HepG2 (cell line): Measurements from ENCODE around the gene TEDC1. TPM values are rescaled to one million over a fixed set of nuclear protein-coding genes. Genes with fewer than 3 reads are reported as not detected.

ENCODE experiments used
- ATAC-seq: fragments of 200-7000 bp; cut with Tn5 transposase; 3 replicates; pipeline ENCODE4 v1.9.1; 2020; ENCODE audit warnings: mild to moderate bottlenecking, moderate library complexity
- BruUV-seq: library from RNA; stranded (reverse); fragments of 400-500 nt; replicated peaks from 2 replicates; lab custom pipeline; 2021; lab: Mats Ljungman, UMichigan
- CTCF ChIA-PET: fragments of 300-600 bp; formaldehyde crosslinking; extraction: SDS; loops from one replicate; lab custom pipeline; 2021; ENCODE audit warnings: low total read pairs, inconsistent platforms, low intra/inter-chr PET ratio; lab: Yijun Ruan, JAX
- POLR2A ChIA-PET: fragments of 350-600 bp; sonication (Branson Sonifier 250); formaldehyde crosslinking; loops from one replicate; lab custom pipeline; 2020; ENCODE audit warnings: antibody characterized with exemption, inconsistent platforms; lab: Yijun Ruan, JAX
- DNase-seq: peaks from one replicate; pipeline ENCODE4 v3.0.0-alpha.2; 2015; ENCODE audit warnings: low spot score
- FAIRE-seq: peaks from 3 replicates; lab custom pipeline; 2011; peaks lifted over from hg19 to GRCh38; lab: Jason Lieb, UNC
- H2AFZ ChIP-seq: one replicate; pipeline ENCODE4 v1.6.1; 2011; ENCODE audit warnings: low read length, inconsistent platforms
- H3K27ac ChIP-seq: fragments of 300-600 bp; 3 replicates; pipeline ENCODE4 v1.8.0; 2011; ENCODE audit warnings: mixed run types, mild to moderate bottlenecking, mixed read lengths, low read length, inconsistent platforms; ENCODE audit not compliant: insufficient read depth; ENCODE audit errors: extremely low read length
- H3K27me3 ChIP-seq, 2 experiments: fragments of 200-600 bp in 1 of 2; 2 replicates in 1 of 2; 3 replicates in 1 of 2; pipeline versions ENCODE4 v1.6.0 to v1.8.0; 2011; ENCODE audit warnings: low read length in 2 of 2, mild to moderate bottlenecking in 2 of 2, moderate library complexity in 2 of 2, inconsistent platforms in 1 of 2; ENCODE audit not compliant: insufficient read depth in 2 of 2, control insufficient read depth in 1 of 2
- H3K36me3 ChIP-seq, 2 experiments: fragments of 200-600 bp in 1 of 2; replicated peaks in 1 of 2; 2 replicates in 1 of 2; 3 replicates in 1 of 2; pipeline versions ENCODE4 v1.5.1 to v1.8.0; 2011; ENCODE audit warnings: low read length in 2 of 2, inconsistent platforms in 1 of 2; ENCODE audit not compliant: insufficient read depth in 2 of 2, control insufficient read depth in 1 of 2
- H3K4me1 ChIP-seq: 2 replicates; pipeline ENCODE4 v1.5.1; 2012; ENCODE audit warnings: low read length, inconsistent platforms; ENCODE audit not compliant: insufficient read depth
- H3K4me2 ChIP-seq: 2 replicates; pipeline ENCODE4 v1.6.0; 2011; ENCODE audit warnings: low read depth, low read length, inconsistent platforms
- H3K4me3 ChIP-seq, 3 experiments: fragments of 200-600 bp in 1 of 3; sonication (generic), shearing (Covaris generic) in 1 of 3; replicated peaks in 1 of 3; 2 replicates each; pipeline ENCODE4 v1.5.1; 2011 to 2016; ENCODE audit warnings: low read length in 3 of 3, inconsistent platforms in 2 of 3, low read depth in 2 of 3, mild to moderate bottlenecking in 2 of 3, control low read depth in 1 of 3, mixed read lengths in 1 of 3; ENCODE audit not compliant: insufficient read depth in 1 of 3
- H3K79me2 ChIP-seq: one replicate; pipeline ENCODE4 v1.6.1; 2011; ENCODE audit warnings: low read length, inconsistent platforms; ENCODE audit not compliant: insufficient read depth
- H3K9ac ChIP-seq: 2 replicates; pipeline ENCODE4 v1.6.0; 2011; ENCODE audit warnings: mild to moderate bottlenecking, low read depth, low read length, inconsistent platforms; ENCODE audit not compliant: insufficient read depth
- H3K9me3 ChIP-seq: 2 replicates; pipeline ENCODE4 v1.5.1; 2012; ENCODE audit warnings: mild to moderate bottlenecking, low read length
- H4K20me1 ChIP-seq: 2 replicates; pipeline ENCODE4 v1.6.0; 2011; ENCODE audit warnings: inconsistent platforms, mild to moderate bottlenecking, low read length, moderate library complexity; ENCODE audit not compliant: insufficient read depth
- AGO2 ChIP-seq: fragments of 200-400 bp; formaldehyde crosslinking; optimal IDR thresholded peaks from 2 replicates; pipeline ENCODE3; 2017; ENCODE audit warnings: mild to moderate bottlenecking, low read depth, low read length, moderate library complexity
- EEA1 ChIP-seq: sonication (generic); formaldehyde crosslinking; IDR thresholded peaks from 2 replicates; pipeline ENCODE4 v1.5.1; 2020; ENCODE audit warnings: mild to moderate bottlenecking, missing genetic modification reagents, borderline replicate concordance
- HOXD1 ChIP-seq: sonication (generic); formaldehyde crosslinking; IDR thresholded peaks from 2 replicates; pipeline ENCODE4 v1.5.0; 2020; ENCODE audit warnings: missing genetic modification reagents
- KAT7 ChIP-seq: IDR thresholded peaks from 2 replicates; pipeline ENCODE4 v1.6.1; 2018; ENCODE audit warnings: borderline replicate concordance, missing compliant biosample characterization
- KDM5B ChIP-seq: sonication (generic); formaldehyde crosslinking; IDR thresholded peaks from 2 replicates; pipeline ENCODE4 v1.4.0; 2020; ENCODE audit warnings: missing genetic modification reagents, mild to moderate bottlenecking, borderline replicate concordance
- NR2F1 ChIP-seq, 2 experiments: fragments of 450-650 bp in 1 of 2; formaldehyde crosslinking in 1 of 2; IDR thresholded peaks; 2 replicates each; pipeline versions ENCODE4 v1.5.0 to v1.6.1; 2016 to 2020; ENCODE audit warnings: mild to moderate bottlenecking in 1 of 2, missing compliant biosample characterization in 1 of 2, missing genetic modification reagents in 1 of 2, moderate library complexity in 1 of 2
- SNAPC2 ChIP-seq: sonication (generic); formaldehyde crosslinking; IDR thresholded peaks from 2 replicates; pipeline ENCODE4 v1.8.1; 2022; ENCODE audit warnings: mild to moderate bottlenecking, missing genetic modification reagents
- SOX6 ChIP-seq, 2 experiments: fragments of 450-650 bp in 1 of 2; sonication (generic) in 1 of 2; formaldehyde crosslinking in 1 of 2; IDR thresholded peaks; 2 replicates each; pipeline versions ENCODE4 v1.4.0 to v1.6.1; 2017 to 2020; ENCODE audit warnings: antibody characterized with exemption in 1 of 2, mild to moderate bottlenecking in 1 of 2, missing genetic modification reagents in 1 of 2
- ZFP37 ChIP-seq: sonication (generic); formaldehyde crosslinking; IDR thresholded peaks from 2 replicates; pipeline ENCODE4 v1.4.0; 2020; ENCODE audit warnings: missing genetic modification reagents, borderline replicate concordance
- ZFX ChIP-seq: sonication (generic); formaldehyde crosslinking; IDR thresholded peaks from 2 replicates; pipeline ENCODE4 v1.4.0; 2020; ENCODE audit warnings: mild to moderate bottlenecking, low read depth, missing genetic modification reagents, moderate library complexity
- ZNF446 ChIP-seq: sonication (generic); formaldehyde crosslinking; IDR thresholded peaks from 2 replicates; pipeline ENCODE4 v1.5.0; 2020; ENCODE audit warnings: mild to moderate bottlenecking, missing genetic modification reagents
- ZNF484 ChIP-seq: sonication (generic); formaldehyde crosslinking; IDR thresholded peaks from 2 replicates; pipeline ENCODE4 v1.5.1; 2020; ENCODE audit warnings: mild to moderate bottlenecking, low read depth, missing genetic modification reagents, borderline replicate concordance
- ZSCAN31 ChIP-seq: sonication (generic); formaldehyde crosslinking; IDR thresholded peaks from 2 replicates; pipeline ENCODE4 v1.5.0; 2020; ENCODE audit warnings: low read depth, mild to moderate bottlenecking, missing genetic modification reagents
- WGBS: methylation state at CpG from one replicate; pipeline ENCODE4 v1.1.6; 2017; ENCODE audit warnings: low lambda C conversion rate; 5-methylcytosine and 5-hydroxymethylcytosine counted together
- in situ Hi-C: cut with HindIII; loops from 2 replicates; pipeline ENCODE4 v1.10.0; 2017; ENCODE audit warnings: low pct_unique_long_range_greater_than_20kb; ENCODE audit not compliant: extremely low pct_ligation_motif_present
- intact Hi-C: fragments of 100-400 bp; cut with micrococcal nuclease; formaldehyde crosslinking; loops from one replicate; pipeline ENCODE4 v1.10.0; 2022; ENCODE audit not compliant: unreplicated experiment
- polyA plus RNA-seq, 8 experiments: library from polyadenylated mRNA; depleted of rRNA in 3 of 8; stranded (reverse) in 7 of 8; unstranded in 1 of 8; fragments of >200 nt; fragmentation: Illumina TruSeq in 4 of 8; extraction: Trizol in 4 of 8; gene quantifications; 2 replicates each; pipeline versions ENCODE4 v1.2.1 to v1.2.3, GENCODE V29; 2011 to 2016; ENCODE audit warnings: low read depth in 4 of 8, missing spikeins in 1 of 8, mixed read lengths in 1 of 8; ENCODE audit not compliant: insufficient read depth in 1 of 8
- total RNA-seq, 5 experiments: library from RNA; depleted of rRNA; stranded (reverse); fragments of >200 nt; fragmentation: Illumina TruSeq; extraction: Trizol; gene quantifications; 2 replicates each; pipeline ENCODE4 v1.2.3, GENCODE V29; 2016; ENCODE audit warnings: low read depth in 1 of 5
- TF ChIP-seq, protein P1 (sequence below): sonication (generic); formaldehyde crosslinking; IDR thresholded peaks from 2 replicates; pipeline ENCODE4 v1.5.0; 2020; ENCODE audit warnings: mild to moderate bottlenecking, missing genetic modification reagents
- TF ChIP-seq, protein P2 (sequence below): sonication (generic); formaldehyde crosslinking; IDR thresholded peaks from 2 replicates; pipeline ENCODE4 v1.4.0; 2020; ENCODE audit warnings: missing genetic modification reagents, mild to moderate bottlenecking, borderline replicate concordance

TEDC1 gene
- total and polyA plus RNA-seq, 2 of the 13 experiments (the other 11 are each of a cell fraction or from before 2014, with no cell fraction given) = 5.7 to 27.4 TPM

DNA sequence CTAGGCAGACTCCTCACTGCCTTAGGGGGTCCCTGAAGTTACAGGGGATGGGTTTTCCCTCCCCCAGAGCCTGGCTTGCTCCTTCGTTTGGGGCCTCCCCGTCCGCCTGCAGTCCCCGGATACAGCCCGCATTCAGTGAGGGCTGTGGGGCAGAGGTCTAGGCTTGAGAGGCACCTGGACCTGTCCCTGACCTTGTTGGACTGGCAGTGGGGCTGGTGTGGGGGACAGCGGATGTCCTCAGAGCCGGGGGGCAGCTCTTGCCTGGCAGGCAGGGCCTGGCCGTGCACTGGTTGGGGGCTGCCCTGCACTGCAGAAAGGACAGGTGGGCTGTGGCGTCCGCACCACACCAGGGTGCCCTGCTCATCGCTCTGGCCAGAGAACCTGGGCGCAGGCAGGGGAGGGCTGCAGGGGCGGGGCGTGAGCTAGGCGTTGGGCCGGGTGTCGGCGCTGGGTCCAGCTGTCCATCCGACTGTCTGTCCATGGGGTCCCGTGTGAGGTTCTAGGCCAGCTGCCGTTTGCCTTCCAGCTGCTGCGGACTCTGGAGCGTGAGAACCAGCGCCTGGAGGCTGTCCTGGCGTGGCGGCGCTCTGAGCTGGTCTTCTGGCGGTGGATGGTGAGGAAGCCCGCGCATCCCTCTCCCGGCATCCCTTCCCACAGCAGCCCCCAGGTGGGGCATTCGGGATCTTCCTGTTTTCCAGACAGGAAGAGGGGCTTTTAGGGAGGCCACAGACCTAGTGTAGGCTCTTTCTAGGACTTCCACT, 6.0 kb downstream of the TEDC1 start:
- 52% methylated on average over 11 of the region's 32 CpGs for WGBS
- ChIA-PET POLR2A (interaction anchor here (1.2 to 2.3 kb wide), 4 partner anchors 8 to 196 kb away, joined by 4 to 8 read pairs (median 5); partner anchors contain the start of gene BRF1), CTCF (no interaction called here)
- Histone ChIP-seq H3K4me3 (peak overlapping the region; percentile 32 to 73 (median 65); a peak in 5 of 6 replicates), H3K9me3 (no peaks in the 10 kb centered on the region), H3K27me3 (no peaks in the 10 kb centered on the region), H3K79me2 (peaks cover 23% of the 10 kb centered on the region), H2AFZ (no peak overlapping the region), H3K4me1 (peaks cover 90% of the 10 kb centered on the region), H3K9ac (peak overlapping the region; percentile 79), H3K36me3 (peaks cover 0 to 3% of the 10 kb centered on the region in 2 experiments; a peak in 1 of 5 replicates), H3K4me2 (peak overlapping the region; percentile 96), H4K20me1 (no peaks in the 10 kb centered on the region), H3K27ac (peak overlapping the region; percentile 96)
- FAIRE-seq (no peak), ATAC-seq (peak; percentile 2), DNase-seq (no peak)
- in situ Hi-C loops (no loop called here), intact Hi-C loops (loop anchor here (10.0 kb wide), 1 partner anchor 182 kb away; the partner anchor contains the start of gene PACS2)
- BruUV-seq = TSS peak; percentile 47
- TF ChIP-seq, protein P1, sequence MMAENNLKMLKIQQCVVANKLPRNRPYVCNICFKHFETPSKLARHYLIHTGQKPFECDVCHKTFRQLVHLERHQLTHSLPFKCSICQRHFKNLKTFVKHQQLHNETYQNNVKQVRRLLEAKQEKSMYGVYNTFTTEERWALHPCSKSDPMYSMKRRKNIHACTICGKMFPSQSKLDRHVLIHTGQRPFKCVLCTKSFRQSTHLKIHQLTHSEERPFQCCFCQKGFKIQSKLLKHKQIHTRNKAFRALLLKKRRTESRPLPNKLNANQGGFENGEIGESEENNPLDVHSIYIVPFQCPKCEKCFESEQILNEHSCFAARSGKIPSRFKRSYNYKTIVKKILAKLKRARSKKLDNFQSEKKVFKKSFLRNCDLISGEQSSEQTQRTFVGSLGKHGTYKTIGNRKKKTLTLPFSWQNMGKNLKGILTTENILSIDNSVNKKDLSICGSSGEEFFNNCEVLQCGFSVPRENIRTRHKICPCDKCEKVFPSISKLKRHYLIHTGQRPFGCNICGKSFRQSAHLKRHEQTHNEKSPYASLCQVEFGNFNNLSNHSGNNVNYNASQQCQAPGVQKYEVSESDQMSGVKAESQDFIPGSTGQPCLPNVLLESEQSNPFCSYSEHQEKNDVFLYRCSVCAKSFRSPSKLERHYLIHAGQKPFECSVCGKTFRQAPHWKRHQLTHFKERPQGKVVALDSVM (CRISPR knock-in tag) = peak; percentile 10; the same call in 1 of the 2 replicates
- 0 out of 2 replicates have a peak, but pooled peaks have one; percentile 40 for TF ChIP-seq HOXD1 (CRISPR knock-in tag)
- no peak for TF ChIP-seq KAT7 (CRISPR knock-in tag)
- 0 out of 4 replicates have a peak, but pooled peaks of 1 of the 2 experiments have one; percentile 5 for TF ChIP-seq NR2F1 (CRISPR knock-in tag; IDR thresholded peaks at IDR 0.05)
- TF ChIP-seq AGO2 = peak; percentile 90
- TF ChIP-seq, protein P2, sequence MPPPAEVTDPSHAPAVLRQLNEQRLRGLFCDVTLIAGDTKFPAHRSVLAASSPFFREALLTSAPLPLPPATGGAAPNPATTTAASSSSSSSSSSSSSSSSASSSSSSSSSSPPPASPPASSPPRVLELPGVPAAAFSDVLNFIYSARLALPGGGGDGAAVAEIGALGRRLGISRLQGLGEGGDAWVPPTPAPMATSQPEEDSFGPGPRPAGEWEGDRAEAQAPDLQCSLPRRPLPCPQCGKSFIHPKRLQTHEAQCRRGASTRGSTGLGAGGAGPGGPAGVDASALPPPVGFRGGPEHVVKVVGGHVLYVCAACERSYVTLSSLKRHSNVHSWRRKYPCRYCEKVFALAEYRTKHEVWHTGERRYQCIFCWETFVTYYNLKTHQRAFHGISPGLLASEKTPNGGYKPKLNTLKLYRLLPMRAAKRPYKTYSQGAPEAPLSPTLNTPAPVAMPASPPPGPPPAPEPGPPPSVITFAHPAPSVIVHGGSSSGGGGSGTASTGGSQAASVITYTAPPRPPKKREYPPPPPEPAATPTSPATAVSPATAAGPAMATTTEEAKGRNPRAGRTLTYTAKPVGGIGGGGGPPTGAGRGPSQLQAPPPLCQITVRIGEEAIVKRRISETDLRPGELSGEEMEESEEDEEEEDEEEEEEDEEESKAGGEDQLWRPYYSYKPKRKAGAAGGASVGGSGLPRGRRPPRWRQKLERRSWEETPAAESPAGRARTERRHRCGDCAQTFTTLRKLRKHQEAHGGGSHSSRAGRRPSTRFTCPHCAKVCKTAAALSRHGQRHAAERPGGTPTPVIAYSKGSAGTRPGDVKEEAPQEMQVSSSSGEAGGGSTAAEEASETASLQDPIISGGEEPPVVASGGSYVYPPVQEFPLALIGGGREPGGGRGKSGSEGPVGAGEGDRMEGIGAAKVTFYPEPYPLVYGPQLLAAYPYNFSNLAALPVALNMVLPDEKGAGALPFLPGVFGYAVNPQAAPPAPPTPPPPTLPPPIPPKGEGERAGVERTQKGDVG (CRISPR knock-in tag) = peak; percentile 15; the same call in 1 of the 2 replicates
- 0 out of 2 replicates have a peak, but pooled peaks have one; percentile 57 for TF ChIP-seq SNAPC2 (CRISPR knock-in tag)
- no peak for TF ChIP-seq ZFP37 (CRISPR knock-in tag)
- peak; percentile 14; the same call in 1 of the 2 replicates for TF ChIP-seq ZFX (CRISPR knock-in tag)
- no peak for TF ChIP-seq SOX6 (IDR thresholded peaks at IDR 0.05)
- TF ChIP-seq SOX6 (CRISPR knock-in tag; IDR thresholded peaks at IDR 0.05) = 0 out of 2 replicates have a peak, but pooled peaks have one; percentile 1
- peak; percentile 12; the same call in 1 of the 2 replicates for TF ChIP-seq KDM5B (CRISPR knock-in tag)
- TF ChIP-seq ZNF484 = no peak
- no peak for TF ChIP-seq EEA1 (CRISPR knock-in tag)
- TF ChIP-seq ZNF446 (CRISPR knock-in tag) = peak; percentile 73; the same call in 1 of the 2 replicates
- peak; percentile 47; the same call in 1 of the 2 replicates for TF ChIP-seq ZSCAN31
